Endothelial cell (in vitro differentiated cells): Measurements from ENCODE around the gene NOS3. TPM values are rescaled to one million over a fixed set of nuclear protein-coding genes. Genes with fewer than 3 reads are reported as not detected.

Source experiments
- DNase-seq: peaks from one replicate; pipeline ENCODE4 v3.0.0; 2021; ENCODE audit warnings: low spot score
- H3K27ac Mint-ChIP-seq: one replicate; pipeline ENCODE4 v1.8.0; 2021; ENCODE audit warnings: mixed read lengths, inconsistent platforms; ENCODE audit not compliant: unreplicated experiment
- H3K27me3 Mint-ChIP-seq: one replicate; pipeline ENCODE4 v1.8.0; 2021; ENCODE audit warnings: mild to moderate bottlenecking, moderate library complexity, mixed read lengths, inconsistent platforms; ENCODE audit not compliant: unreplicated experiment
- H3K36me3 Mint-ChIP-seq: one replicate; pipeline ENCODE4 v1.8.0; 2021; ENCODE audit warnings: mild to moderate bottlenecking, low read depth, mixed read lengths, inconsistent platforms; ENCODE audit not compliant: unreplicated experiment
- H3K4me1 Mint-ChIP-seq: one replicate; pipeline ENCODE4 v1.8.0; 2021; ENCODE audit warnings: mild to moderate bottlenecking, mixed read lengths, inconsistent platforms; ENCODE audit not compliant: unreplicated experiment
- H3K4me3 Mint-ChIP-seq: one replicate; pipeline ENCODE4 v1.8.0; 2021; ENCODE audit warnings: mild to moderate bottlenecking, mixed read lengths, inconsistent platforms; ENCODE audit not compliant: unreplicated experiment
- H3K9me3 Mint-ChIP-seq: one replicate; pipeline ENCODE4 v1.8.0; 2021; ENCODE audit warnings: mixed read lengths, inconsistent platforms; ENCODE audit not compliant: unreplicated experiment
- CTCF ChIP-seq: fragments of 200-600 bp; sonication (generic); IDR thresholded peaks from one replicate; pipeline ENCODE4 v1.5.0; 2021; ENCODE audit warnings: antibody characterized with exemption; ENCODE audit not compliant: unreplicated experiment
- total RNA-seq: library from RNA; stranded (reverse); fragmentation: NEBNext Ultra II Directional; extraction: Animal tissue kit (Norgen Biotek cat#: 25700); gene quantifications from one replicate; pipeline ENCODE4 v1.2.1, GENCODE V29; 2021; ENCODE audit not compliant: unreplicated experiment

Gene NOS3
- total RNA-seq, 1 donor from 2014 or later, result 102 TPM

- peaks cover 13% of the 10 kb centered on the region for H3K4me1 Mint-ChIP-seq
- no peak overlapping the region for H3K27ac Mint-ChIP-seq
- peaks cover 8% of the 10 kb centered on the region for H3K36me3 Mint-ChIP-seq
- no peak for TF ChIP-seq CTCF
- DNase-seq, result no peak
- H3K27me3 Mint-ChIP-seq, result peaks cover 35% of the 10 kb centered on the region
- peak overlapping the region; percentile 88 for H3K4me3 Mint-ChIP-seq
- no peaks in the 10 kb centered on the region for H3K9me3 Mint-ChIP-seq
These were observed 13.3 kb upstream of the NOS3 start for GRCh38 chr7:150977382-150978125.

GRCh38 chr7:150978126-150978789, 12.6 kb upstream of the NOS3 start, which contains the start of gene KCNH2:
Gene KCNH2, minus strand, starts transcription at chr7:150978321. Its CDS starts 408 bp downstream, at chr7:150977913.
- no peak within 1 kb of the TSS for H3K27ac Mint-ChIP-seq
- H3K36me3 Mint-ChIP-seq, result peaks cover under 1% of the 10 kb centered on the region
- no peaks in the 10 kb centered on the region for H3K9me3 Mint-ChIP-seq
- DNase-seq, result no peak
- peak within 1 kb of the TSS; percentile 93 for H3K4me3 Mint-ChIP-seq
- peaks cover 30% of the 10 kb centered on the region for H3K27me3 Mint-ChIP-seq
- H3K4me1 Mint-ChIP-seq, result peaks cover 11% of the 10 kb centered on the region
- TF ChIP-seq CTCF, result no peak

- Mint-ChIP-seq H3K4me3 (no peak overlapping the region), H3K27ac (no peak overlapping the region), H3K4me1 (peaks cover 10% of the 10 kb centered on the region), H3K36me3 (no peaks in the 10 kb centered on the region), H3K9me3 (no peaks in the 10 kb centered on the region), H3K27me3 (peaks cover 25% of the 10 kb centered on the region)
- no peak for DNase-seq
- TF ChIP-seq CTCF, result no peak
These were observed 11.0 kb upstream of the NOS3 start for GRCh38 chr7:150979713-150980390.

GRCh38 chr7:150980663-150981062, 10.2 kb upstream of the NOS3 start:
- peaks cover 10% of the 10 kb centered on the region for H3K4me1 Mint-ChIP-seq
- TF ChIP-seq CTCF, result no peak
- no peak overlapping the region for H3K4me3 Mint-ChIP-seq
- H3K36me3 Mint-ChIP-seq, result no peaks in the 10 kb centered on the region
- H3K27me3 Mint-ChIP-seq, result peaks cover 20% of the 10 kb centered on the region
- no peak overlapping the region for H3K27ac Mint-ChIP-seq
- H3K9me3 Mint-ChIP-seq, result no peaks in the 10 kb centered on the region
- no peak for DNase-seq

GRCh38 chr7:150981644-150982043, 9.2 kb upstream of the NOS3 start:
- no peaks in the 10 kb centered on the region for H3K9me3 Mint-ChIP-seq
- DNase-seq, result no peak
- peak overlapping the region; percentile 17 for H3K4me3 Mint-ChIP-seq

More at GRCh38 chr7:150981644-150982043, 9.2 kb upstream of the NOS3 start:
- TF ChIP-seq CTCF, result no peak
- Mint-ChIP-seq H3K4me1 (peaks cover 16% of the 10 kb centered on the region), H3K27ac (no peak overlapping the region), H3K27me3 (peaks cover 20% of the 10 kb centered on the region), H3K36me3 (no peaks in the 10 kb centered on the region)
